ENCODE data around the gene D2HGDH. TPM values are rescaled to one million over a fixed set of nuclear protein-coding genes. Genes with fewer than 3 reads are reported as not detected.

The D2HGDH gene
- total RNA-seq, 2 experiments from 2014 or later: 23.2 to 68.1 TPM

DNA sequence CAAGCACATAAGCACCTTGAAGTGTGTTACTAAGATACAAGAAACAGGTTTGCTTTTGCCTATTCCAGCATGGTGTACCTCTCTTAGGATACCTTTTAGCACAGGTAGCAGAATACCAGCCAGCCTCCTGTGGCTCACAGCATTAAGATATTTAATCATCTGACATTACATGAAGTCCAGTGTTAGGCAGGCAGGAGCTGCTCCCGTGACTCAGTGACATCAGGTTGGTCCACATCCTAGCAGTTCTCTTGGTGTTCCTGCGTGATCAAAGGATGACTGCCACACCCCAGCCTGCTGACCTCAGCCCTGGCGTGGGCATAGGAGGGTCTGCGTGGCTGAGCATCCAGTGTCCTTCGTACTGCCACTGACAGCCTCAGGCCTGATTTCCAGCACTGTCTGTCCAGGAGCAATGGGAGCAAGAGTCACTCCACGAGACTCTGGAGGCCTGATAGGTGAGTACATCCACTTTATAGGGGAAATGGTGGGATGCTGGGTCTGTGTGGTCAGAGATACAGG is 44.2 kb upstream of the D2HGDH start:
- no peak for TF ChIP-seq EZH2phosphoT487 (IDR thresholded peaks at IDR 0.05; ENCODE audit: borderline replicate concordance, low read depth, low read length)
- TF ChIP-seq, protein P1, sequence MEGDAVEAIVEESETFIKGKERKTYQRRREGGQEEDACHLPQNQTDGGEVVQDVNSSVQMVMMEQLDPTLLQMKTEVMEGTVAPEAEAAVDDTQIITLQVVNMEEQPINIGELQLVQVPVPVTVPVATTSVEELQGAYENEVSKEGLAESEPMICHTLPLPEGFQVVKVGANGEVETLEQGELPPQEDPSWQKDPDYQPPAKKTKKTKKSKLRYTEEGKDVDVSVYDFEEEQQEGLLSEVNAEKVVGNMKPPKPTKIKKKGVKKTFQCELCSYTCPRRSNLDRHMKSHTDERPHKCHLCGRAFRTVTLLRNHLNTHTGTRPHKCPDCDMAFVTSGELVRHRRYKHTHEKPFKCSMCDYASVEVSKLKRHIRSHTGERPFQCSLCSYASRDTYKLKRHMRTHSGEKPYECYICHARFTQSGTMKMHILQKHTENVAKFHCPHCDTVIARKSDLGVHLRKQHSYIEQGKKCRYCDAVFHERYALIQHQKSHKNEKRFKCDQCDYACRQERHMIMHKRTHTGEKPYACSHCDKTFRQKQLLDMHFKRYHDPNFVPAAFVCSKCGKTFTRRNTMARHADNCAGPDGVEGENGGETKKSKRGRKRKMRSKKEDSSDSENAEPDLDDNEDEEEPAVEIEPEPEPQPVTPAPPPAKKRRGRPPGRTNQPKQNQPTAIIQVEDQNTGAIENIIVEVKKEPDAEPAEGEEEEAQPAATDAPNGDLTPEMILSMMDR (conservative IDR thresholded peaks at IDR 0.05; ENCODE audit: low read length): no peak
- Histone ChIP-seq H3K9me2 (ENCODE audit: insufficient read depth, low read length) (no peaks in the 10 kb centered on the region), H3K36me3 (ENCODE audit: insufficient read depth, low read length) (peaks cover 63% of the 10 kb centered on the region), H3K4me3 (ENCODE audit: low read depth, low read length, poor library complexity, severe bottlenecking) (no peak overlapping the region), H3K4me1 (ENCODE audit: insufficient read depth, low read length, poor library complexity, severe bottlenecking) (peaks cover 12% of the 10 kb centered on the region), H4K20me1 (ENCODE audit: insufficient read depth, low read length) (no peaks in the 10 kb centered on the region), H2AFZ (ENCODE audit: low read length) (no peak overlapping the region), H3K9me3 (ENCODE audit: low read length) (no peaks in the 10 kb centered on the region), H3K4me2 (ENCODE audit: low read length) (no peak overlapping the region), H3K27ac (ENCODE audit: low read depth, low read length, poor library complexity, severe bottlenecking) (no peak overlapping the region), H3K79me2 (ENCODE audit: insufficient read depth, low read depth, low read length) (peaks cover 26% of the 10 kb centered on the region)
- no peak for DNase-seq (ENCODE audit: low spot score)
- ChIA-PET CTCF (ENCODE audit: unreplicated experiment) (no interaction called here), POLR2A (no interaction called here)
- BruUV-seq (replicated peaks): no TSS peak
- intact Hi-C loops (cut with micrococcal nuclease; ENCODE audit: unreplicated experiment): no loop called here

DNA sequence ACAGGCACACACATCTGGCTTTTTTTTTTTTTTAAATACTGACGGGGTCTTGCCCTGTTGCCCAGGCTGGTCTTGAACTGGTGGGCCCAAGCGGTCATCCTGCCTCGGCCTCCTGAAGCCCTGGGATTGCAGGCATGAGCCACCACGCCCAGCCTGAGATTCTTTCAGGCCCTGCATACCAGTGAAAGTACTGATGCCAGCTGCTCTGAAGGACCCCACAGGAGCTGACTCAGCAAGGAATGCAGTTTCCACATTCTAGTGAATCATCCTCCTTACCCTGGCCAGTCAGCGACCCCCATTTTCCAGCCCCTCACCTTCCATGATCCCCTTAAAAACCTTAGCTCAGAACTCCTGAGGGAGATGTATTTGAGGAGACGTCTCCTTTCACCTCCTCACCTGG is 42.0 kb upstream of the D2HGDH start:
- no peak for DNase-seq (ENCODE audit: low spot score)
- no peak overlapping the region for H2AFZ ChIP-seq (ENCODE audit: low read length)
- CTCF ChIA-PET (ENCODE audit: unreplicated experiment): interaction anchor here (0.6 kb wide), 1 partner anchor 9 kb away, joined by 5 read pairs; no protein-coding TSS in a partner anchor
- H3K36me3 ChIP-seq (ENCODE audit: insufficient read depth, low read length): peaks cover 65% of the 10 kb centered on the region
- POLR2A ChIA-PET: no interaction called here
- peaks cover 7% of the 10 kb centered on the region for H3K4me1 ChIP-seq (ENCODE audit: insufficient read depth, low read length, poor library complexity, severe bottlenecking)
- H3K4me2 ChIP-seq (ENCODE audit: low read length): no peak overlapping the region
- no peaks in the 10 kb centered on the region for H3K9me3 ChIP-seq (ENCODE audit: low read length)
- no peaks in the 10 kb centered on the region for H4K20me1 ChIP-seq (ENCODE audit: insufficient read depth, low read length)
- no TSS peak for BruUV-seq (replicated peaks)
- no peak for TF ChIP-seq EZH2phosphoT487 (IDR thresholded peaks at IDR 0.05; ENCODE audit: borderline replicate concordance, low read depth, low read length)
- TF ChIP-seq, protein P1 (conservative IDR thresholded peaks at IDR 0.05; ENCODE audit: low read length): no peak
- intact Hi-C loops (cut with micrococcal nuclease; ENCODE audit: unreplicated experiment): no loop called here
- no peaks in the 10 kb centered on the region for H3K9me2 ChIP-seq (ENCODE audit: insufficient read depth, low read length)
- no peak overlapping the region for H3K4me3 ChIP-seq (ENCODE audit: low read depth, low read length, poor library complexity, severe bottlenecking)
- H3K27ac ChIP-seq (ENCODE audit: low read depth, low read length, poor library complexity, severe bottlenecking): no peak overlapping the region
- peaks cover 11% of the 10 kb centered on the region for H3K79me2 ChIP-seq (ENCODE audit: insufficient read depth, low read depth, low read length)

DNA sequence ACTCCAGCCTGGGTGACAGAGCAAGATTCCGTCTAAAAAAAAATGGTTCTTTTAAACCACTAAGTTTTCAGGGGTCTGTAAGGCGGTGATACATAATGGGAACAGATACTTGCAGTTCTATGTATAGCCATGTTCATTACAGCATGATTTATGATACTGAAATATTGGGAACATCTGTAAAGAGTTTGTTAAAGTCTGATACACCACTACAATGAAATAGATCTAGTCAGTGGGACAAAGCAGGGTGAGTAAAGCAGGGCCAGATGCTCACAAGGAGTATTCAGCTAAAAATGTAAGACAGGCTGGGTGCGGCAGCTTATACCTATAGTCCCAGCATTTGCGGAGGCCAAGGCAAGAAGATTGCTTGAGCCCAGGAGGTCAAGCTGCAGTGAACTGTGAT is 38.8 kb upstream of the D2HGDH start:
- H3K9me2 ChIP-seq (ENCODE audit: insufficient read depth, low read length): no peaks in the 10 kb centered on the region
- TF ChIP-seq, protein P1 (conservative IDR thresholded peaks at IDR 0.05; ENCODE audit: low read length): no peak
- intact Hi-C loops (cut with micrococcal nuclease; ENCODE audit: unreplicated experiment): no loop called here
- no TSS peak for BruUV-seq (replicated peaks)
- no peak overlapping the region for H3K4me3 ChIP-seq (ENCODE audit: low read depth, low read length, poor library complexity, severe bottlenecking)
- peaks cover 17% of the 10 kb centered on the region for H3K4me1 ChIP-seq (ENCODE audit: insufficient read depth, low read length, poor library complexity, severe bottlenecking)
- no peak overlapping the region for H3K27ac ChIP-seq (ENCODE audit: low read depth, low read length, poor library complexity, severe bottlenecking)
- H3K4me2 ChIP-seq (ENCODE audit: low read length): no peak overlapping the region
- DNase-seq (ENCODE audit: low spot score): no peak
- ChIA-PET POLR2A (interaction anchor here (0.7 kb wide), 1 partner anchor 9 kb away, joined by 3 read pairs; the partner anchor contains the start of gene DTYMK), CTCF (ENCODE audit: unreplicated experiment) (no interaction called here)
- H3K36me3 ChIP-seq (ENCODE audit: insufficient read depth, low read length): peaks cover 50% of the 10 kb centered on the region
- no peaks in the 10 kb centered on the region for H3K9me3 ChIP-seq (ENCODE audit: low read length)
- H2AFZ ChIP-seq (ENCODE audit: low read length): no peak overlapping the region
- peaks cover 3% of the 10 kb centered on the region; the same call in 1 of the 2 replicates for H3K79me2 ChIP-seq (ENCODE audit: insufficient read depth, low read depth, low read length)
- H4K20me1 ChIP-seq (ENCODE audit: insufficient read depth, low read length): no peaks in the 10 kb centered on the region

All from OCI-LY7 (cell line).